AG04450 (cell line): ENCODE results near the gene GAPVD1. TPM values are rescaled to one million over a fixed set of nuclear protein-coding genes. Genes with fewer than 3 reads are reported as not detected.
A peak's percentile ranks its signal among the peaks of the same experiment; 100 is the strongest.

Experiments used
- CTCF ChIA-PET: fragments of 300-600, 350-600 bp; formaldehyde crosslinking; extraction: SDS; loops from one replicate; lab custom pipeline; 2022; ENCODE audit warnings: antibody characterized with exemption, inconsistent platforms; lab: Charles Lee
- POLR2A ChIA-PET: fragments of 350-600 bp; formaldehyde crosslinking; extraction: SDS; loops from one replicate; lab custom pipeline; 2021; ENCODE audit warnings: antibody characterized with exemption, inconsistent platforms; lab: Yijun Ruan, JAX
- DNase-seq: peaks from one replicate; pipeline ENCODE4 v3.0.0-alpha.2; 2011; ENCODE audit warnings: low read depth, low spot score
- H3K27ac ChIP-seq: one replicate; pipeline ENCODE4 v1.5.1; 2012; ENCODE audit warnings: low read depth, low read length, control low read depth
- H3K27me3 ChIP-seq: one replicate; pipeline ENCODE4 v1.6.0; 2012; ENCODE audit warnings: low read length; ENCODE audit not compliant: control insufficient read depth, insufficient read depth
- H3K4me3 ChIP-seq: 2 replicates; pipeline ENCODE4 v1.5.1; 2011; ENCODE audit warnings: mild to moderate bottlenecking, low read depth, low read length, control low read depth
- H3K9me3 ChIP-seq: 2 replicates; pipeline ENCODE4 v1.5.1; 2012; ENCODE audit warnings: low read length; ENCODE audit not compliant: control insufficient read depth, insufficient read depth
- CTCF ChIP-seq: IDR thresholded peaks from 2 replicates; pipeline ENCODE4 v1.5.1; 2011; ENCODE audit warnings: low read depth, low read length, control low read depth, inconsistent platforms
- polyA plus RNA-seq: library from polyadenylated mRNA; depleted of rRNA; stranded (reverse); fragments of >200 nt; gene quantifications from 2 replicates; pipeline ENCODE4 v1.2.3, GENCODE V29; 2011

GAPVD1 gene
- polyA plus RNA-seq, 1 experiment = 25.8 TPM

- H3K9me3 ChIP-seq = no peaks in the 10 kb centered on the region
- ChIA-PET POLR2A (interaction anchor here (1.9 kb wide), 1 partner anchor 15 kb away, joined by 11 read pairs; the partner anchor contains the start of gene HSPA5), CTCF (interaction anchor here (0.6 to 2.4 kb wide), 13 partner anchors 11 to 971 kb away, joined by 3 to 21 read pairs (median 4); no protein-coding TSS in a partner anchor)
These were observed 5.7 kb upstream of the GAPVD1 start for GRCh38 chr9:125255781-125256391.

GRCh38 chr9:125258160-125258785 lies 3.4 kb upstream of the GAPVD1 start:
- ChIA-PET CTCF (no interaction called here), POLR2A (no interaction called here)
- no peak overlapping the region for H3K27ac ChIP-seq
- DNase-seq = no peak
- H3K9me3 ChIP-seq = 0 out of 2 replicates have a peak, but pooled peaks cover 3% of the 10 kb centered on the region
- no peak overlapping the region for H3K4me3 ChIP-seq
- TF ChIP-seq CTCF = no peak
- H3K27me3 ChIP-seq = no peaks in the 10 kb centered on the region

More at GRCh38 chr9:125255781-125256391, 5.7 kb upstream of the GAPVD1 start:
- no peak for DNase-seq
- no peaks in the 10 kb centered on the region for H3K27me3 ChIP-seq
- peak; percentile 42 for TF ChIP-seq CTCF
- H3K27ac ChIP-seq = no peak overlapping the region
- H3K4me3 ChIP-seq = no peak overlapping the region

GRCh38 chr9:125258832-125259534 lies 2.6 kb upstream of the GAPVD1 start:
- POLR2A ChIA-PET = no interaction called here
- H3K4me3 ChIP-seq = no peak overlapping the region
- TF ChIP-seq CTCF = no peak
- CTCF ChIA-PET = no interaction called here
- H3K27ac ChIP-seq = no peak overlapping the region
- H3K27me3 ChIP-seq = no peaks in the 10 kb centered on the region
- no peak for DNase-seq
- H3K9me3 ChIP-seq = 0 out of 2 replicates have a peak, but pooled peaks cover 3% of the 10 kb centered on the region

GRCh38 chr9:125260561-125260960 lies 1.1 kb upstream of the GAPVD1 start:
- Histone ChIP-seq H3K4me3 (no peak overlapping the region), H3K27ac (no peak overlapping the region), H3K27me3 (no peaks in the 10 kb centered on the region), H3K9me3 (0 out of 2 replicates have a peak, but pooled peaks cover 3% of the 10 kb centered on the region)
- no peak for DNase-seq
- POLR2A ChIA-PET = interaction anchor here (0.7 to 3.7 kb wide), 3 partner anchors 16 to 56 kb away, joined by 3 to 37 read pairs (median 3); partner anchors contain the start of gene HSPA5
- TF ChIP-seq CTCF = no peak
- CTCF ChIA-PET = interaction anchor here (1.2 to 1.4 kb wide), 2 partner anchors 19 to 101 kb away, joined by 3 to 4 read pairs; partner anchors contain the start of gene HSPA5
